GM10847 (cell line): ENCODE measurements around the gene FAIM2.

Experiments
- POLR2A ChIP-seq: IDR thresholded peaks from 2 replicates; pipeline ENCODE4 v1.6.1; 2011; ENCODE audit not compliant: insufficient read length; ENCODE audit errors: extremely low read depth

The FAIM2 gene

DNA sequence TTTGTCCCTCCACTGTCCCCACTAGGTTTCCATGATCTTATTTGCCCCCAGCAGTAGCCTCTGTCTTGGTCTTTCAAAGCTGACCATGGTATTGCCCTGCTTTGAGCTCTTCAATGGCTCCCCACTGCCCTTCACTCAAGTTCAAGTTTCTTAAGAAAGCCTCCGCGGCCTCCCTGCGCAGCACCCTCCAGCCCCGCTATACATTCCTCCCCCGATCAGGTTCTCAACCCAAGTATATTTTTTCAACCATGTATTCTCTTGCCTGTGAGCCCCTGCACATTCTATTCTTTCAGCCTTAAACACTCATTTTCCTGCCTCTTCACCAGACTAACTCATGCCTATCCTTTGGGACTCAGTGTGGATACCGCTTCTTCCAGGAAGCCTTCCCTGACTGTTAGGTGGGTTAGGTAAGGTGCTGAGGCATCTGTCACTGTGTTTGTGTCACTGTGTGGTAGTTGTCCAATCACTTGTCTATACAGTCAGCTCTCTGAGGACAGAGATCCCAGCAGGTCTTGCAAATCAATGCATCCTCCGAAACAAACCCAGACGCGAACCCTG lies 4.3 kb downstream of the FAIM2 start:
- no peak for TF ChIP-seq POLR2A

- TF ChIP-seq POLR2A = no peak
These were observed 6.4 kb downstream of the FAIM2 start for GRCh38 chr12:49897276-49897675.

DNA sequence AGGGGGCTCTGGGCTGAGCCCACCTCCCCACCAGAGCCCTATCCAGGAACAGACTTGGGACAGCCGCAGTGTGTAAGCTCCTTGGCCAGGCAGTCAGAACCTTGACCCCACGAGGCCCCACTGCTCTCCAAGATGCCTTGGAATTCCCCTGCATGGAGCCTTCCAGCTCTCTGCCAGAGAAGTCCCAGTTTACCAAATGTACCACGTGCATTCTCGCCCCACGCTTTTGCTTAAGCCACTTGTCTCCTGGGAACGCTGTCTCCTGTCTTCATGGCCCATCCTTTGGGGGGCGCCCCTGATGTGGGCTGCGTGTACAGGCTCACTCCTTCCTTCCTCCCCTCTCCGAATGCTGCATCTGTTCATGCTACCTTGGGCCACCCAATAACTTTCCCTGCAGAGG lies 7.9 kb downstream of the FAIM2 start:
- TF ChIP-seq POLR2A = no peak

DNA sequence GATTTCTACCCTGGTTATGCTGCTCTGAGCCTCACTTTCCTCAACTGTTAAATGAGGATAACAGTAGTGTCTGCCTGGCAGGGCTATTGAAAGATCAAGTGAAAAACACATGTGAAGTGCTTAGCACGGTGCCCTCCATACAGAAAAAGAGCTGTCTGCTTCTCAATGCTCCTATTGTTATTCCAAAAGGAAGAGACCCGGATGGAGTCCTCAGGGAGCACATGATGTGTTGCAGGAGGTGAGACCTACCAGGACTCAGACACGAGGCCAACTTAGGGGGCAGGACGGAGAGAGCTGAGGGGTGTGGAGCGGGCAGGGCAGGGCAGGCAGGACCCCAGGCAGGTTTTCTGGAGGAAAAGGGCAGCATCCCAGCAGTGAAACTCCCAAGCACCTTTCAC lies 8.9 kb downstream of the FAIM2 start:
- no peak for TF ChIP-seq POLR2A

DNA sequence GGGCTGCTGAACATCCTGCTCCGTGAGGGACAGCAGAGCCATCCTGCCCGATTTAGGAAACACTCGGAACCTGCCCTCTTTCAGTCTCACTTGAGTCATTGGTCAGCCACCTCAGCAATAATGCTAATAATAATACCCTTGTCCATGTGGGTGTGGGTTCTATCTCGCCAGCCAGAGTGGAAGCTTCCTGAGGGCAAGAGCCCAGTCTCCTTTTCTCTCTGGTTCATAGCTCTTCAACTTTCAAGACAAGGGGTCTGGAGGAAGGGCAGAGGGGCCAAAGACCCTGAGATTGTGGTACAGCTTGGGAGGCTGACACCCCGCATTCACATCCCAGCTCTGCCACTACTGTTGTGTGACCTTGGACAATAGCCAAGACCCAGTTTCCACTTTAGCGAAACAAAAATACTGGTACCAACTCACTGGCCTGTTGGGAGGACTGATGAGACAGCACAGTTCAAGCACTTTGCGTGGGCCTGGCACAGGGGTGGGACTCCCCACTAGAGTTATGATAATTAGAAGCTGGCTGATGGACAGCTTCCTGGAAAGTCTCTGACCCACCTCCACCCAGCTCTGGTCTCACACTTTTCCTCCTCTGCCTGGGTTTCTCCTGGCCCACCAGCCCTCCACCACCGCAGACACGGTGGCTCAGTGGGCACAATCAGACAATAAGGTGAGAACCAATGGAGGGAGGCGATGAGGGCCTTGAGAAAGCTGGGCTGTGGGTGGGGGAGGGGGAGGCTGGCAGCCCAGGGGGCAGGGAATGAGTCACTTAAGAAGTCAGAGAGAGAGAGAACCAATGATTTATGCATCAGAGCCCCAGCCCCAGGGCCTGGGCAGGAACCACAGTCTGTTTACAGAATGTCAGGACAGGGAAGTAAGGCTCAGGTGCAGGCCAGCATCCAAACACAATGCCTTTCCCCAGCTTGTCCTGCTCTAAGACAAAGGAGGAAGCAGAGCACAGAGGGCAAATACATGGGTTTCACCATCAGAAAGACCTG lies 9.6 kb downstream of the FAIM2 start:
- no peak for TF ChIP-seq POLR2A

DNA sequence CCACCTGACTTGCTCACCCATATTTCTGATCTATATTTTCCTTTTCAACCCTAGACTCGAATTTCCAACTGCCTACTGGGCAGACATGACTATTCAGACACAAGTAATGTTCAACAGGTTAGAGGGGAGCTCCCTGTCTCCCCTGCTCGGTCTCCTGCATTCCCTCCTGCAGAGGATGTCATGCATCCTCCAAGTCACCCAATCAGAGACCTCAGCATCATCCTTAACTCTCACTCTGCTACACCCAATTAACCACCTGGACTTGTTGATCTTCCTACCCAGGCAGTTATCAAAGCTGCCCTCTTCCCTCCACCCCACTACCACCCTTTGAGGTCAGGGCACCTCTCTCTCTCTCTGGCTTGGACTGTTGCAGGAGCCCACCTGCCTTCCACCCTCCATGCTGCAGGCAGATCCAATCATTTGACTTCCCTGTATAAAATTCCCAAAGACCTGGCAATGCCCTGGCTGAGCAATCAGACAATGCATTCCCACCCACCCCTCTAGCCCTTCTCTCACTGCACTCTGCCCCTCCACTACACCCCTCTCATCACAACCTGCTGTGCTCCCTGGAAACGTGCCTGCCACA lies 10.9 kb downstream of the FAIM2 start:
- no peak for TF ChIP-seq POLR2A

DNA sequence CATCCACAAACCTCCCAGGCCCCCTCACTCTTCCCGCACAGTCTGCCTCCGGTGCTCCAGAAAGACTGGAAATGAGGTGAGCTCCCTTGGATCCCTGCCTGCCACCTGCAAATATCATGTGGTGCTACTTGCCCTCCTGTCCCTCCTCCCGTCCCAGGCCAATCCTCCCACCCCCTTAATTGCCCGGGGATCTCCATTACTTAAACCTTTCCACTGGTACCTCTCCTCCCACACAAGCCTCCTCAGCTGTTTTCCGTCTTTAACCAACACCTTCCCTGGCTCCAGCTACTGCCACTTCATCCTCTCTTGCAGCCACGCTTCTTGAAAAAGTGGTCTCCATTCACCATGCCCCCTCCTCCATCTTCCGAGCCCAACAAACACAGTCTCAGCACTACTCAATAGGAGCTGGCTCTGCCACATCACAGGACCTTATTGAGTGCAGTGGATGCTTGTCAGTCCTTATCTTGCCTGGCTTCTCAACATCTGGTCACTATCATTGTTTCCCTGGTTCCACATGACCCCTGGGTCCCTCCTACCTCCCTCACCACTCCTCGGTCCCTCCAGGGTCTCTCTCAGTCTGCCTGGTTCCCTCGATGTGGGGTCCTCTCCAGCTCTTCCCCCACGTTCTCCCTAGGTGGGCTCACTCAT lies 11.5 kb downstream of the FAIM2 start:
- TF ChIP-seq POLR2A = no peak

DNA sequence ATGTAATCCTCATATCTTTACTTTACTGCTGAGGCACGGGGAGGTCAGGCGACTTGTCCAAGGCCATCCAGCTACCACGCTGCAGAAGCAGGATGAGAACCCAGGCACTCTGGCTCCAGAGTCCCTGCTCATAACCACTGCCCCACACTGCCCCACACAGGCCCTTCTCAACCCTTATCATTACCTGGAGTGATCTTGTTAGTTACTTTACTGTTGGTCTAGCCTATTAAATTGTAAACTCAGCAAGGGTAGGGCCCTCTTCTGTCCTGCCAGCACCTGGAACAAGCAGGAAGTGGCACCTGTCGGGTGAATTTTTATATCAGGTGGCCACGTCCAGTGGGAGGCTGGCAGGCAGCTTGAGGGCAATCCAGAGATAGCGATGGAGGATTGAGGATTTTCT lies 12.2 kb downstream of the FAIM2 start:
- no peak for TF ChIP-seq POLR2A

- TF ChIP-seq POLR2A = no peak
These were observed 12.7 kb downstream of the FAIM2 start for GRCh38 chr12:49891012-49891411.

- no peak for TF ChIP-seq POLR2A
These were observed 13.6 kb downstream of the FAIM2 start for GRCh38 chr12:49890096-49890461.

GRCh38 chr12:49889361-49890095 lies 14.2 kb downstream of the FAIM2 start:
- no peak for TF ChIP-seq POLR2A

GRCh38 chr12:49888461-49889151 lies 15.1 kb downstream of the FAIM2 start:
- no peak for TF ChIP-seq POLR2A

DNA sequence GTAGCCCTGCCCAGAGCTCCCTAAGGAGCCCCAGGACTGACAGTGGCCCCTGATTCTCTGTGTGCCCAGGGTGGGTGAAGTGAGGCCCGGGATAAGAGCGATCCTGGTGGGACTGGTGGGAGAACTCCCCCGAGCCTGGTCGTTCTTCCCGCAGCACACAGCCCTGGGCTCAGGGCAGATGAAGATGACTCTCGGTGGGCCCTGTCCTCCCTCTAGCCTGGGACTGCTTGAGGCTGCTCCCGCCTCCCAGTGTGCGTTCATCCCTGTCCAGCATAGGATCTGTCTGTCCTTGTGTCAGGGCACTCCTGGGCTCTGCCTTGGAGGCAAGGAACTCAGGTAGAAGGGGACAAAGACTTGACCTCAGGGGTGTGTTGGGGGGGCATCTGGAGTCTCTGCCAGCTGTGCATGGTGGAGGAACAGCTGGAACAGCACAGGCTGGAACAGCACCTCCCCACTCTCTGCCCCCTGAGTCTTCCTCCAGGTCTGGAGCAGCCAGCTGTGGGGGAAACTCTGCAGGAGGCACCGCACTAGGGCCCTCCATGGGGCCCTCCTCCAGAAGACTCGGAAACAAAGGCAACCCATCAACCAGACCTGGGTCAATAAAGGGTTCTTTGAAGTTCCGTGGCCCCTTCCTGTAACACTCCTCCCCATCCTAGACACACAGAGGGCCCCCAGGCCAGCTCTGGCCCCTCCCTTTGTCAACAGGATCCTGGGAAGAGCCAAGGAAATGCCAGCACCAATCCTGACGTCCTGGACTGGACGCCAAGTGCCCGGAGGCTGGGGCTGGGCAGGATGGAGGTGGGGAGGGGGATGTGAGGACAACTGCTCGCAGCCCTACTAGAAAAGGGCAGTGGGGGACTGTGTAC lies 15.9 kb downstream of the FAIM2 start:
- no peak for TF ChIP-seq POLR2A

- TF ChIP-seq POLR2A = no peak
These were observed 16.6 kb downstream of the FAIM2 start for GRCh38 chr12:49887091-49887490.
